HEK293 (cell line): ENCODE measurements around the gene STIP1.

Experiments
- EGR2 ChIP-seq: fragments of 450-650 bp; formaldehyde crosslinking; IDR thresholded peaks from 2 replicates; pipeline ENCODE4 v1.5.1; 2016; ENCODE audit warnings: low read depth, missing biosample characterization, missing genetic modification characterization
- GLIS2 ChIP-seq: fragments of 450-650 bp; formaldehyde crosslinking; IDR thresholded peaks from 2 replicates; pipeline ENCODE4 v1.5.1; 2016; ENCODE audit warnings: missing biosample characterization, missing genetic modification characterization
- KLF10 ChIP-seq: fragments of 450-650 bp; IDR thresholded peaks from 2 replicates; pipeline ENCODE4 v1.5.1; 2018; ENCODE audit warnings: missing biosample characterization, mild to moderate bottlenecking, missing genetic modification characterization
- KLF8 ChIP-seq: fragments of 450-650 bp; formaldehyde crosslinking; IDR thresholded peaks from 2 replicates; pipeline ENCODE4 v1.5.1; 2016; ENCODE audit warnings: missing biosample characterization, missing genetic modification characterization
- MEIS1 ChIP-seq: sonication (generic); formaldehyde crosslinking; IDR thresholded peaks from 2 replicates; pipeline ENCODE4 v1.8.1; 2022; ENCODE audit warnings: missing genetic modification reagents, mild to moderate bottlenecking, borderline replicate concordance
- OVOL3 ChIP-seq: fragments of 450-650 bp; formaldehyde crosslinking; IDR thresholded peaks from 2 replicates; pipeline ENCODE4 v1.5.1; 2016; ENCODE audit warnings: missing biosample characterization, missing genetic modification characterization
- ZNF10 ChIP-seq: fragments of 450-650 bp; formaldehyde crosslinking; IDR thresholded peaks from 2 replicates; pipeline ENCODE4 v1.5.1; 2017; ENCODE audit warnings: missing biosample characterization, missing genetic modification characterization
- ZNF121 ChIP-seq: fragments of 450-650 bp; formaldehyde crosslinking; IDR thresholded peaks from 2 replicates; pipeline ENCODE4 v1.5.1; 2016; ENCODE audit warnings: missing biosample characterization, missing genetic modification characterization
- ZNF140 ChIP-seq: fragments of 450-650 bp; formaldehyde crosslinking; IDR thresholded peaks from 2 replicates; pipeline ENCODE4 v1.5.1; 2016; ENCODE audit warnings: missing biosample characterization, missing genetic modification characterization
- ZNF239 ChIP-seq: fragments of 450-650 bp; formaldehyde crosslinking; IDR thresholded peaks from 2 replicates; pipeline ENCODE4 v1.5.1; 2016; ENCODE audit warnings: missing biosample characterization, missing genetic modification characterization
- ZNF341 ChIP-seq: fragments of 450-650 bp; formaldehyde crosslinking; IDR thresholded peaks from 2 replicates; pipeline ENCODE4; 2016; ENCODE audit warnings: low read depth, missing biosample characterization, missing genetic modification characterization
- ZNF48 ChIP-seq: fragments of 450-650 bp; formaldehyde crosslinking; IDR thresholded peaks from 2 replicates; pipeline ENCODE4 v1.5.1; 2016; ENCODE audit warnings: missing biosample characterization, missing genetic modification characterization
- ZNF549 ChIP-seq: fragments of 450-650 bp; IDR thresholded peaks from 2 replicates; pipeline ENCODE4 v1.5.1; 2018; ENCODE audit warnings: missing biosample characterization, missing genetic modification characterization, mild to moderate bottlenecking, inconsistent platforms, moderate library complexity
- ZNF596 ChIP-seq: fragments of 450-650 bp; IDR thresholded peaks from 2 replicates; pipeline ENCODE4 v1.5.0; 2018; ENCODE audit warnings: missing biosample characterization, mild to moderate bottlenecking, missing genetic modification characterization, moderate library complexity
- ZNF747 ChIP-seq: fragments of 450-650 bp; formaldehyde crosslinking; IDR thresholded peaks from 2 replicates; pipeline ENCODE4 v1.5.1; 2016; ENCODE audit warnings: missing biosample characterization, missing genetic modification characterization
- ZNF830 ChIP-seq: fragments of 450-650 bp; IDR thresholded peaks from 2 replicates; pipeline ENCODE4 v1.5.0; 2018; ENCODE audit warnings: missing biosample characterization, missing genetic modification characterization, low read depth, mild to moderate bottlenecking, moderate library complexity
- ZNF837 ChIP-seq: fragments of 450-650 bp; formaldehyde crosslinking; IDR thresholded peaks from 2 replicates; pipeline ENCODE4 v1.5.1; 2016; ENCODE audit warnings: missing biosample characterization, missing genetic modification characterization
- TF ChIP-seq, protein P1 (sequence below): fragments of 450-650 bp; formaldehyde crosslinking; IDR thresholded peaks from 2 replicates; pipeline ENCODE4 v1.5.0; 2017; ENCODE audit warnings: missing biosample characterization, missing genetic modification characterization, borderline replicate concordance
- TF ChIP-seq, protein P2 (sequence below): fragments of 450-650 bp; formaldehyde crosslinking; conservative IDR thresholded peaks from 2 replicates; pipeline ENCODE4 v1.5.1; 2016; ENCODE audit warnings: low read depth, missing biosample characterization, missing genetic modification characterization
- TF ChIP-seq, protein P3 (sequence below): fragments of 450-650 bp; formaldehyde crosslinking; IDR thresholded peaks from 2 replicates; pipeline ENCODE4 v1.5.1; 2017; ENCODE audit warnings: missing biosample characterization, missing genetic modification characterization

Gene STIP1

DNA sequence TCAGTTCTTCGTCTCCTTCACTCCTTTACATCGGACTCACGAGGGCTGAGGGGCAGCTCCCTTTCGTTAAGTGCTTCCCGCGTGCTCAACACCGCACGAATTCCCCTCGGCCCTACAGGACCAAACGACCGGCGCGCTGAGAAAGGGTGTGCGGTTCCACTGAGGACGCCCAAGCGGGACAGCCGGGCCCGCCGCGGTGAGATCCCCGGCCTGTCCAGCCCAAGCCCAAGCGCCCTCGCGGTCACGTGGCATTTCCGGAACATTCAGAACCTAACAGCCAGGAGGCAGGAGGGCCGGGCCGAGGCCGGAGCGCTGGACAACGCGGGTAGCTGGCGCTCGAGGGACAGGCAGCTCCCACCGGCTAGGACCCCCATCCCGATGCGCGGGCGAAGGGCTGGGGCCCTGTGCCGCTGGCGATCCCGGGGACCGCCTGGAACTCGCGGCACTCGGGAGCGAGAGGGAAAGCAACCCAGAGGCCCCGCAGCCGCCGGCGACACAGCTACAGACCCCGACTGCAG lies 737 bp upstream of the STIP1 start (continued):
- TF ChIP-seq ZNF341 (tag by site-specific recombination) (peak; percentile 35; the same call in 1 of the 2 replicates), ZNF239 (0 out of 2 replicates have a peak, but pooled peaks have one; percentile 65), ZNF48 (tag by site-specific recombination) (no peak), GLIS2 (tag by site-specific recombination) (0 out of 2 replicates have a peak, but pooled peaks have one; percentile 25), ZNF10 (tag by site-specific recombination) (no peak), MEIS1 (CRISPR knock-in tag) (no peak), ZNF140 (tag by site-specific recombination) (no peak), ZNF747 (tag by site-specific recombination) (no peak), ZNF830 (tag by site-specific recombination) (no peak), EGR2 (tag by site-specific recombination) (no peak), KLF8 (peak; percentile 83), OVOL3 (tag by site-specific recombination) (no peak), KLF10 (0 out of 2 replicates have a peak, but pooled peaks have one; percentile 20), ZNF121 (tag by site-specific recombination) (peak; percentile 28; the same call in 1 of the 2 replicates), ZNF549 (no peak), ZNF596 (tag by site-specific recombination) (no peak), ZNF837 (no peak)
- TF ChIP-seq, protein P1, sequence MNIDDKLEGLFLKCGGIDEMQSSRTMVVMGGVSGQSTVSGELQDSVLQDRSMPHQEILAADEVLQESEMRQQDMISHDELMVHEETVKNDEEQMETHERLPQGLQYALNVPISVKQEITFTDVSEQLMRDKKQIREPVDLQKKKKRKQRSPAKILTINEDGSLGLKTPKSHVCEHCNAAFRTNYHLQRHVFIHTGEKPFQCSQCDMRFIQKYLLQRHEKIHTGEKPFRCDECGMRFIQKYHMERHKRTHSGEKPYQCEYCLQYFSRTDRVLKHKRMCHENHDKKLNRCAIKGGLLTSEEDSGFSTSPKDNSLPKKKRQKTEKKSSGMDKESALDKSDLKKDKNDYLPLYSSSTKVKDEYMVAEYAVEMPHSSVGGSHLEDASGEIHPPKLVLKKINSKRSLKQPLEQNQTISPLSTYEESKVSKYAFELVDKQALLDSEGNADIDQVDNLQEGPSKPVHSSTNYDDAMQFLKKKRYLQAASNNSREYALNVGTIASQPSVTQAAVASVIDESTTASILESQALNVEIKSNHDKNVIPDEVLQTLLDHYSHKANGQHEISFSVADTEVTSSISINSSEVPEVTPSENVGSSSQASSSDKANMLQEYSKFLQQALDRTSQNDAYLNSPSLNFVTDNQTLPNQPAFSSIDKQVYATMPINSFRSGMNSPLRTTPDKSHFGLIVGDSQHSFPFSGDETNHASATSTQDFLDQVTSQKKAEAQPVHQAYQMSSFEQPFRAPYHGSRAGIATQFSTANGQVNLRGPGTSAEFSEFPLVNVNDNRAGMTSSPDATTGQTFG, result no peak
- TF ChIP-seq, protein P2, sequence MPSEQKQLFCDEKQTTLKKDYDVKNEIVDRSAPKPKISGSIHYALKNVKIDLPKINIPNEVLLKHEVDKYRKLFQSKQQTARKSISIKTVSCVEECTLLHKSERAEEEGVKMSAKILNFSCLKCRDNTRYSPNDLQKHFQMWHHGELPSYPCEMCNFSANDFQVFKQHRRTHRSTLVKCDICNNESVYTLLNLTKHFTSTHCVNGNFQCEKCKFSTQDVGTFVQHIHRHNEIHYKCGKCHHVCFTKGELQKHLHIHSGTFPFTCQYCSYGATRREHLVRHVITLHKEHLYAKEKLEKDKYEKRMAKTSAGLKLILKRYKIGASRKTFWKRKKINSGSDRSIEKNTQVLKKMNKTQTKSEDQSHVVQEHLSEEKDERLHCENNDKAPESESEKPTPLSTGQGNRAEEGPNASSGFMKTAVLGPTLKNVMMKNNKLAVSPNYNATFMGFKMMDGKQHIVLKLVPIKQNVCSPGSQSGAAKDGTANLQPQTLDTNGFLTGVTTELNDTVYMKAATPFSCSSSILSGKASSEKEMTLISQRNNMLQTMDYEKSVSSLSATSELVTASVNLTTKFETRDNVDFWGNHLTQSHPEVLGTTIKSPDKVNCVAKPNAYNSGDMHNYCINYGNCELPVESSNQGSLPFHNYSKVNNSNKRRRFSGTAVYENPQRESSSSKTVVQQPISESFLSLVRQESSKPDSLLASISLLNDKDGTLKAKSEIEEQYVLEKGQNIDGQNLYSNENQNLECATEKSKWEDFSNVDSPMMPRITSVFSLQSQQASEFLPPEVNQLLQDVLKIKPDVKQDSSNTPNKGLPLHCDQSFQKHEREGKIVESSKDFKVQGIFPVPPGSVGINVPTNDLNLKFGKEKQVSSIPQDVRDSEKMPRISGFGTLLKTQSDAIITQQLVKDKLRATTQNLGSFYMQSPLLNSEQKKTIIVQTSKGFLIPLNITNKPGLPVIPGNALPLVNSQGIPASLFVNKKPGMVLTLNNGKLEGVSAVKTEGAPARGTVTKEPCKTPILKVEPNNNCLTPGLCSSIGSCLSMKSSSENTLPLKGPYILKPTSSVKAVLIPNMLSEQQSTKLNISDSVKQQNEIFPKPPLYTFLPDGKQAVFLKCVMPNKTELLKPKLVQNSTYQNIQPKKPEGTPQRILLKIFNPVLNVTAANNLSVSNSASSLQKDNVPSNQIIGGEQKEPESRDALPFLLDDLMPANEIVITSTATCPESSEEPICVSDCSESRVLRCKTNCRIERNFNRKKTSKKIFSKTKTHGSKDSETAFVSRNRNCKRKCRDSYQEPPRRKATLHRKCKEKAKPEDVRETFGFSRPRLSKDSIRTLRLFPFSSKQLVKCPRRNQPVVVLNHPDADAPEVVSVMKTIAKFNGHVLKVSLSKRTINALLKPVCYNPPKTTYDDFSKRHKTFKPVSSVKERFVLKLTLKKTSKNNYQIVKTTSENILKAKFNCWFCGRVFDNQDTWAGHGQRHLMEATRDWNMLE (tag by site-specific recombination), result no peak
- TF ChIP-seq, protein P3, sequence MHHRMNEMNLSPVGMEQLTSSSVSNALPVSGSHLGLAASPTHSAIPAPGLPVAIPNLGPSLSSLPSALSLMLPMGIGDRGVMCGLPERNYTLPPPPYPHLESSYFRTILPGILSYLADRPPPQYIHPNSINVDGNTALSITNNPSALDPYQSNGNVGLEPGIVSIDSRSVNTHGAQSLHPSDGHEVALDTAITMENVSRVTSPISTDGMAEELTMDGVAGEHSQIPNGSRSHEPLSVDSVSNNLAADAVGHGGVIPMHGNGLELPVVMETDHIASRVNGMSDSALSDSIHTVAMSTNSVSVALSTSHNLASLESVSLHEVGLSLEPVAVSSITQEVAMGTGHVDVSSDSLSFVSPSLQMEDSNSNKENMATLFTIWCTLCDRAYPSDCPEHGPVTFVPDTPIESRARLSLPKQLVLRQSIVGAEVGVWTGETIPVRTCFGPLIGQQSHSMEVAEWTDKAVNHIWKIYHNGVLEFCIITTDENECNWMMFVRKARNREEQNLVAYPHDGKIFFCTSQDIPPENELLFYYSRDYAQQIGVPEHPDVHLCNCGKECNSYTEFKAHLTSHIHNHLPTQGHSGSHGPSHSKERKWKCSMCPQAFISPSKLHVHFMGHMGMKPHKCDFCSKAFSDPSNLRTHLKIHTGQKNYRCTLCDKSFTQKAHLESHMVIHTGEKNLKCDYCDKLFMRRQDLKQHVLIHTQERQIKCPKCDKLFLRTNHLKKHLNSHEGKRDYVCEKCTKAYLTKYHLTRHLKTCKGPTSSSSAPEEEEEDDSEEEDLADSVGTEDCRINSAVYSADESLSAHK (tag by site-specific recombination), result 0 out of 2 replicates have a peak, but pooled peaks have one; percentile 21
- TF ChIP-seq, all 188 proteins: peak for 58
